HEK293 (cell line): ENCODE measurements around the gene SLIT2.
A peak's percentile ranks its signal among the peaks of the same experiment; 100 is the strongest.

Experiments used
- CTCF ChIA-PET: fragments of 350-600 bp; formaldehyde crosslinking; extraction: SDS; loops from one replicate; lab custom pipeline; 2021; ENCODE audit warnings: antibody characterized with exemption; lab: Yijun Ruan, JAX
- POLR2A ChIA-PET: fragments of 300-600 bp; formaldehyde crosslinking; extraction: SDS; loops from one replicate; lab custom pipeline; 2020; ENCODE audit warnings: antibody characterized with exemption, inconsistent platforms; lab: Yijun Ruan, JAX
- H3K27ac ChIP-seq: fragments of 200-500 bp; sonication (Bioruptor generic); 2 replicates; pipeline ENCODE4 v1.5.1; 2014; ENCODE audit warnings: low read depth, low read length, control low read depth, inconsistent platforms; ENCODE audit errors: extremely low read depth
- H3K36me3 ChIP-seq, 2 experiments: fragments of 200-500 bp in 1 of 2; sonication (Bioruptor generic) in 1 of 2; 1 replicate in 1 of 2; 2 replicates in 1 of 2; pipeline ENCODE4 v1.5.1; 2014 to 2017; ENCODE audit warnings: inconsistent platforms in 2 of 2, low read length in 2 of 2; ENCODE audit not compliant: control insufficient read depth in 2 of 2, insufficient read depth in 1 of 2
- H3K4me1 ChIP-seq: fragments of 200-500 bp; sonication (Bioruptor generic); 2 replicates; pipeline ENCODE4 v1.5.1; 2014; ENCODE audit warnings: mild to moderate bottlenecking, low read length, inconsistent platforms; ENCODE audit not compliant: control insufficient read depth, insufficient read depth
- H3K4me3 ChIP-seq: 2 replicates; pipeline ENCODE4 v1.5.1; 2011; ENCODE audit warnings: low read depth, mild to moderate bottlenecking, control low read depth, low read length, moderate library complexity
- H3K9me3 ChIP-seq: fragments of 200-500 bp; sonication (Bioruptor generic); 2 replicates; pipeline ENCODE4 v1.5.1; 2014; ENCODE audit warnings: low read depth, low read length, inconsistent platforms; ENCODE audit not compliant: control insufficient read depth, insufficient read depth
- EGR2 ChIP-seq: fragments of 450-650 bp; formaldehyde crosslinking; IDR thresholded peaks from 2 replicates; pipeline ENCODE4 v1.5.1; 2016; ENCODE audit warnings: low read depth, missing biosample characterization, missing genetic modification characterization
- GLIS2 ChIP-seq: fragments of 450-650 bp; formaldehyde crosslinking; IDR thresholded peaks from 2 replicates; pipeline ENCODE4 v1.5.1; 2016; ENCODE audit warnings: missing biosample characterization, missing genetic modification characterization
- HIC1 ChIP-seq: fragments of 450-650 bp; formaldehyde crosslinking; IDR thresholded peaks from 2 replicates; pipeline ENCODE4 v1.5.1; 2016; ENCODE audit warnings: missing biosample characterization, missing genetic modification characterization
- KLF16 ChIP-seq: fragments of 450-650 bp; formaldehyde crosslinking; IDR thresholded peaks from 2 replicates; pipeline ENCODE4 v1.5.1; 2017; ENCODE audit warnings: missing biosample characterization, missing genetic modification characterization
- SETDB1 ChIP-seq: IDR thresholded peaks from one replicate; pipeline ENCODE4 v1.6.1; 2017; ENCODE audit warnings: mild to moderate bottlenecking, low read length, moderate library complexity, mixed read lengths; ENCODE audit not compliant: insufficient read length
- TRIM28 ChIP-seq: IDR thresholded peaks from 2 replicates; pipeline ENCODE4 v1.6.1; 2011; ENCODE audit warnings: low read length, control low read depth, borderline replicate concordance
- YY2 ChIP-seq: fragments of 450-650 bp; formaldehyde crosslinking; IDR thresholded peaks from 2 replicates; pipeline ENCODE4 v1.5.1; 2016; ENCODE audit warnings: missing biosample characterization, missing genetic modification characterization
- ZBTB8A ChIP-seq: fragments of 450-650 bp; formaldehyde crosslinking; IDR thresholded peaks from 2 replicates; pipeline ENCODE4 v1.5.1; 2016; ENCODE audit warnings: missing biosample characterization, missing genetic modification characterization
- ZFHX2 ChIP-seq: fragments of 450-650 bp; formaldehyde crosslinking; conservative IDR thresholded peaks from 2 replicates; pipeline ENCODE4 v1.5.1; 2016; ENCODE audit warnings: missing biosample characterization, missing genetic modification characterization
- ZNF121 ChIP-seq: fragments of 450-650 bp; formaldehyde crosslinking; IDR thresholded peaks from 2 replicates; pipeline ENCODE4 v1.5.1; 2016; ENCODE audit warnings: missing biosample characterization, missing genetic modification characterization
- ZNF148 ChIP-seq: fragments of 450-650 bp; formaldehyde crosslinking; IDR thresholded peaks from 2 replicates; pipeline ENCODE4 v1.5.0; 2017; ENCODE audit warnings: missing biosample characterization, missing genetic modification characterization, borderline replicate concordance
- ZNF19 ChIP-seq: fragments of 450-650 bp; formaldehyde crosslinking; IDR thresholded peaks from 2 replicates; pipeline ENCODE4; 2016; ENCODE audit warnings: missing biosample characterization, missing genetic modification characterization, low read depth
- ZNF292 ChIP-seq: fragments of 450-650 bp; formaldehyde crosslinking; IDR thresholded peaks from 2 replicates; pipeline ENCODE4 v1.5.1; 2016; ENCODE audit warnings: low read depth, missing biosample characterization, missing genetic modification characterization, borderline replicate concordance
- ZNF423 ChIP-seq: fragments of 450-650 bp; formaldehyde crosslinking; IDR thresholded peaks from 2 replicates; pipeline ENCODE4 v1.5.1; 2016; ENCODE audit warnings: missing biosample characterization, missing genetic modification characterization
- ZNF433 ChIP-seq: fragments of 450-650 bp; formaldehyde crosslinking; IDR thresholded peaks from 2 replicates; pipeline ENCODE4 v1.5.1; 2016; ENCODE audit warnings: missing biosample characterization, missing genetic modification characterization, low read depth
- ZNF514 ChIP-seq: fragments of 450-650 bp; formaldehyde crosslinking; IDR thresholded peaks from 2 replicates; pipeline ENCODE4 v1.5.1; 2016; ENCODE audit warnings: missing biosample characterization, missing genetic modification characterization
- ZNF610 ChIP-seq: fragments of 450-650 bp; formaldehyde crosslinking; IDR thresholded peaks from 2 replicates; pipeline ENCODE4 v1.5.1; 2016; ENCODE audit warnings: missing biosample characterization, missing genetic modification characterization, borderline replicate concordance
- ZNF623 ChIP-seq: fragments of 450-650 bp; formaldehyde crosslinking; IDR thresholded peaks from 2 replicates; pipeline ENCODE4 v1.5.1; 2016; ENCODE audit warnings: missing biosample characterization, missing genetic modification characterization
- ZNF654 ChIP-seq: fragments of 450-650 bp; formaldehyde crosslinking; IDR thresholded peaks from 2 replicates; pipeline ENCODE4 v1.5.1; 2016; ENCODE audit warnings: low read depth, missing biosample characterization, missing genetic modification characterization
- ZNF664 ChIP-seq: fragments of 450-650 bp; formaldehyde crosslinking; IDR thresholded peaks from 2 replicates; pipeline ENCODE4 v1.5.1; 2016; ENCODE audit warnings: missing biosample characterization, missing genetic modification characterization
- ZNF677 ChIP-seq: fragments of 450-650 bp; IDR thresholded peaks from 2 replicates; pipeline ENCODE4 v1.5.0; 2018; ENCODE audit warnings: missing biosample characterization, mild to moderate bottlenecking, missing genetic modification characterization, moderate library complexity
- ZNF777 ChIP-seq: fragments of 450-650 bp; formaldehyde crosslinking; IDR thresholded peaks from 2 replicates; pipeline ENCODE4 v1.5.1; 2017; ENCODE audit warnings: missing biosample characterization, missing genetic modification characterization, borderline replicate concordance
- TF ChIP-seq, protein P1 (sequence below): fragments of 450-650 bp; formaldehyde crosslinking; IDR thresholded peaks from 2 replicates; pipeline ENCODE4 v1.5.1; 2016; ENCODE audit warnings: missing biosample characterization, missing genetic modification characterization, borderline replicate concordance

Gene SLIT2

DNA sequence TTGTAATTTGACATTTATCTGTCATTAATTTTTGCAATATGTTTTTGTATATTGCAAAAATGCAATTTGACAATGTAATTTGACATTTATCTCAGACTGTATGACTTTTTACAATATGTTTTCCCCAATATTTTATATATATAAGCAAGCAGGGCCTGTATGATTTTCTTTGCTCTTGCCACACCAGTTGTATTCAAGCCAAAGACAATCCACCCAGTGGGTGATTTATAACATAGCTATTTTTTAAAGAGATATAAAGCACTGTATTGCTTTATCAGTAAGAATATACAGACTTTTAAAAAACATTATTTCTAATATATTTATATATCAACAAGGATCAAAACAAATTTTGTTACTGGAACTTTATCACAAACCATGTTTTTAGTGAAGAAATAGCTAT is 47.3 kb downstream of the SLIT2 start (continued):
- TF ChIP-seq HIC1 (tag by site-specific recombination) (no peak), ZNF623 (tag by site-specific recombination) (no peak), ZNF148 (tag by site-specific recombination) (no peak), ZNF514 (tag by site-specific recombination) (no peak), ZNF677 (tag by site-specific recombination) (no peak), ZNF433 (tag by site-specific recombination) (no peak)
- TF ChIP-seq, all 188 proteins: peak for 0

DNA sequence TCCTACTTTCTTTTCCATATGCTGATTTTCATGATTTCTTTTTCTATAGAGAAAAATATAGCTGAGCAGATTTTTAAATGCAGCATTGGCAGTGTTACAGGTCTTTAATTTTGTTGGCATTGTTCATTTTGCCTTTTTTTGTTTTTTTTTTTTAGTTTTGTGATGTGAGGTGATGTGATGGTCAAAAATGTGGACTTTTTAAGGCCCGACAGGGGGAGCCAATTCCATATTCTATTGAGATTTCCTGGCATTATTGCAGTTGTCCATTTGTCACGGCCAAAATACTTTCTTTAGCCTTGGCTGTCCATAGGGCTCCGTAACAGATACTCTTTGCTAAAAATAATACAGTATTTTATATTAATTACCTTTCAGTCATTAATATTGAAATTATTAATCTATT is 47.8 kb downstream of the SLIT2 start:
- peaks cover 7% of the 10 kb centered on the region for H3K4me1 ChIP-seq
- POLR2A ChIA-PET: no interaction called here

GRCh38 chr4:20301161-20301560 is 49.5 kb downstream of the SLIT2 start:
- H3K4me1 ChIP-seq: peaks cover 4% of the 10 kb centered on the region
- no peaks in the 10 kb centered on the region for H3K9me3 ChIP-seq
- no peak overlapping the region for H3K4me3 ChIP-seq
- ChIA-PET CTCF (interaction anchor here (1.1 kb wide), 1 partner anchor 27 kb away, joined by 4 read pairs; no protein-coding TSS in a partner anchor), POLR2A (no interaction called here)
- no peak for TF ChIP-seq ZNF777 (tag by site-specific recombination)
- TF ChIP-seq EGR2 (tag by site-specific recombination): no peak
- TF ChIP-seq ZFHX2: no peak
- no peak for TF ChIP-seq ZNF423 (tag by site-specific recombination)
- no peak for TF ChIP-seq TRIM28
- TF ChIP-seq ZBTB8A (tag by site-specific recombination): no peak
- TF ChIP-seq SETDB1: no peak
- TF ChIP-seq ZNF610 (tag by site-specific recombination): no peak
- TF ChIP-seq ZNF292 (tag by site-specific recombination): no peak
- TF ChIP-seq, protein P1, sequence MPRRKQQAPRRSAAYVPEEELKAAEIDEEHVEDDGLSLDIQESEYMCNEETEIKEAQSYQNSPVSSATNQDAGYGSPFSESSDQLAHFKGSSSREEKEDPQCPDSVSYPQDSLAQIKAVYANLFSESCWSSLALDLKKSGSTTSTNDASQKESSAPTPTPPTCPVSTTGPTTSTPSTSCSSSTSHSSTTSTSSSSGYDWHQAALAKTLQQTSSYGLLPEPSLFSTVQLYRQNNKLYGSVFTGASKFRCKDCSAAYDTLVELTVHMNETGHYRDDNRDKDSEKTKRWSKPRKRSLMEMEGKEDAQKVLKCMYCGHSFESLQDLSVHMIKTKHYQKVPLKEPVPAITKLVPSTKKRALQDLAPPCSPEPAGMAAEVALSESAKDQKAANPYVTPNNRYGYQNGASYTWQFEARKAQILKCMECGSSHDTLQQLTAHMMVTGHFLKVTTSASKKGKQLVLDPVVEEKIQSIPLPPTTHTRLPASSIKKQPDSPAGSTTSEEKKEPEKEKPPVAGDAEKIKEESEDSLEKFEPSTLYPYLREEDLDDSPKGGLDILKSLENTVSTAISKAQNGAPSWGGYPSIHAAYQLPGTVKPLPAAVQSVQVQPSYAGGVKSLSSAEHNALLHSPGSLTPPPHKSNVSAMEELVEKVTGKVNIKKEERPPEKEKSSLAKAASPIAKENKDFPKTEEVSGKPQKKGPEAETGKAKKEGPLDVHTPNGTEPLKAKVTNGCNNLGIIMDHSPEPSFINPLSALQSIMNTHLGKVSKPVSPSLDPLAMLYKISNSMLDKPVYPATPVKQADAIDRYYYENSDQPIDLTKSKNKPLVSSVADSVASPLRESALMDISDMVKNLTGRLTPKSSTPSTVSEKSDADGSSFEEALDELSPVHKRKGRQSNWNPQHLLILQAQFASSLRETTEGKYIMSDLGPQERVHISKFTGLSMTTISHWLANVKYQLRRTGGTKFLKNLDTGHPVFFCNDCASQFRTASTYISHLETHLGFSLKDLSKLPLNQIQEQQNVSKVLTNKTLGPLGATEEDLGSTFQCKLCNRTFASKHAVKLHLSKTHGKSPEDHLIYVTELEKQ: no peak
- no peak for TF ChIP-seq ZNF121 (tag by site-specific recombination)
- no peak for TF ChIP-seq KLF16 (tag by site-specific recombination)
- TF ChIP-seq GLIS2 (tag by site-specific recombination): no peak
- no peak for TF ChIP-seq ZNF664 (tag by site-specific recombination)
- no peak for TF ChIP-seq YY2 (tag by site-specific recombination)
- H3K27ac ChIP-seq: no peak overlapping the region
- peaks cover 0 to 19% of the 10 kb centered on the region in 2 experiments; a peak in 1 of 3 replicates for H3K36me3 ChIP-seq

More for the DNA sequence above, 47.8 kb downstream of the SLIT2 start:
- H3K36me3 ChIP-seq: peaks cover 0 to 15% of the 10 kb centered on the region in 2 experiments; a peak in 1 of 3 replicates
- no peaks in the 10 kb centered on the region for H3K9me3 ChIP-seq
- H3K27ac ChIP-seq: no peak overlapping the region
- H3K4me3 ChIP-seq: no peak overlapping the region
- CTCF ChIA-PET: interaction anchor here (0.7 kb wide), 1 partner anchor 158 kb away, joined by 3 read pairs; no protein-coding TSS in a partner anchor
- TF ChIP-seq ZNF654 (tag by site-specific recombination) (peak; percentile 27), ZNF19 (no peak)
